Cerebellar nuclear complex (tissue), 1 donor: ENCODE results near the gene FBP1.
"Not testable (repeated sequence)": the region's sequence is repeated elsewhere in the genome, so short reads cannot be mapped to it uniquely, and the experiment has no call there.

Experiments used
- DNase-seq, 2 experiments: peaks; one replicate each; lab custom pipeline; 2025; lab: John Stamatoyannopoulos, UW

The FBP1 gene

GRCh38 chr9:94576131-94576530 is 63.2 kb downstream of the FBP1 start:
- no peak for DNase-seq

GRCh38 chr9:94568972-94569712 is 70.2 kb downstream of the FBP1 start:
- DNase-seq = no peak

GRCh38 chr9:94568250-94568889 is 70.9 kb downstream of the FBP1 start:
- no peak for DNase-seq

- DNase-seq = no peak
Measured at GRCh38 chr9:94567271-94567670, 72.0 kb downstream of the FBP1 start.

- no peak for DNase-seq
Measured at GRCh38 chr9:94566550-94566949, 72.8 kb downstream of the FBP1 start.

GRCh38 chr9:94564279-94564678 is 75.0 kb downstream of the FBP1 start:
- not testable (repeated sequence) for DNase-seq

- DNase-seq = no peak
Measured at GRCh38 chr9:94563548-94563947, 75.8 kb downstream of the FBP1 start.

GRCh38 chr9:94560237-94560636 is 79.1 kb downstream of the FBP1 start:
- no peak for DNase-seq

- no peak for DNase-seq
Measured at GRCh38 chr9:94557376-94557775, 81.9 kb downstream of the FBP1 start.

GRCh38 chr9:94554439-94555331 is 84.6 kb downstream of the FBP1 start, which contains the start of gene PCAT7:
Gene PCAT7 (plus strand): TSS chr9:94555083.
- DNase-seq = no peak

- no peak for DNase-seq
Measured at GRCh38 chr9:94554078-94554438, 85.3 kb downstream of the FBP1 start.
